ENCODE measurements around the gene HJURP. TPM values are rescaled to one million over a fixed set of nuclear protein-coding genes. Genes with fewer than 3 reads are reported as not detected.

The HJURP gene
- total RNA-seq, 1 donor from 2014 or later, result 0.52 TPM

GRCh38 chr2:233851169-233851568, 3.2 kb downstream of the HJURP start:
- ATAC-seq, result no peak
- no peak for DNase-seq
- intact Hi-C loops (cut with micrococcal nuclease), result no loop called here

GRCh38 chr2:233850745-233851144, 3.6 kb downstream of the HJURP start:
- intact Hi-C loops (cut with micrococcal nuclease), result no loop called here
- ATAC-seq (no peak), DNase-seq (no peak)

- intact Hi-C loops (cut with micrococcal nuclease), result no loop called here
- ATAC-seq, result no peak
Measured at GRCh38 chr2:233849607-233850271, 4.6 kb downstream of the HJURP start.

GRCh38 chr2:233848276-233848675, 6.1 kb downstream of the HJURP start:
- DNase-seq, result no peak
- ATAC-seq, result no peak
- intact Hi-C loops (cut with micrococcal nuclease), result no loop called here

More at GRCh38 chr2:233849607-233850271, 4.6 kb downstream of the HJURP start:
- no peak for DNase-seq

- ATAC-seq, result no peak
- intact Hi-C loops (cut with micrococcal nuclease), result no loop called here
Measured at GRCh38 chr2:233847248-233847898, 7.0 kb downstream of the HJURP start.

GRCh38 chr2:233846387-233847247, 7.7 kb downstream of the HJURP start:
- intact Hi-C loops (cut with micrococcal nuclease), result no loop called here
- peak; percentile 43 for DNase-seq
- ATAC-seq, result no peak

More at GRCh38 chr2:233847248-233847898, 7.0 kb downstream of the HJURP start:
- no peak for DNase-seq

GRCh38 chr2:233845301-233846060, 8.9 kb downstream of the HJURP start:
- no peak for DNase-seq
- intact Hi-C loops (cut with micrococcal nuclease), result no loop called here
- ATAC-seq, result no peak

- DNase-seq (no peak), ATAC-seq (no peak)
- intact Hi-C loops (cut with micrococcal nuclease), result no loop called here
Measured at GRCh38 chr2:233844836-233845235, 9.5 kb downstream of the HJURP start.

GRCh38 chr2:233844064-233844807, 10.1 kb downstream of the HJURP start:
- no peak for DNase-seq
- intact Hi-C loops (cut with micrococcal nuclease), result no loop called here

GRCh38 chr2:233841183-233841582, 13.2 kb downstream of the HJURP start:
- ATAC-seq, result no peak
- intact Hi-C loops (cut with micrococcal nuclease), result no loop called here

More at GRCh38 chr2:233844064-233844807, 10.1 kb downstream of the HJURP start:
- no peak for ATAC-seq

GRCh38 chr2:233840520-233840919, 13.8 kb downstream of the HJURP start:
- DNase-seq (no peak), ATAC-seq (no peak)
- intact Hi-C loops (cut with micrococcal nuclease), result no loop called here

More at GRCh38 chr2:233841183-233841582, 13.2 kb downstream of the HJURP start:
- DNase-seq, result no peak

- DNase-seq (no peak), ATAC-seq (no peak)
- intact Hi-C loops (cut with micrococcal nuclease), result no loop called here
Measured at GRCh38 chr2:233839447-233839820, 14.9 kb downstream of the HJURP start.

GRCh38 chr2:233838726-233839446, 15.4 kb downstream of the HJURP start:
- DNase-seq, result no peak
- no peak for ATAC-seq
- intact Hi-C loops (cut with micrococcal nuclease), result no loop called here

- ATAC-seq (no peak), DNase-seq (no peak)
- intact Hi-C loops (cut with micrococcal nuclease), result no loop called here
Measured at GRCh38 chr2:233838251-233838650, 16.1 kb downstream of the HJURP start.

GRCh38 chr2:233837694-233838229, 16.6 kb downstream of the HJURP start:
- intact Hi-C loops (cut with micrococcal nuclease), result no loop called here
- DNase-seq, result no peak
- no peak for ATAC-seq

- intact Hi-C loops (cut with micrococcal nuclease), result no loop called here
- ATAC-seq (no peak), DNase-seq (no peak)
Measured at GRCh38 chr2:233836359-233836758, 18.0 kb downstream of the HJURP start.

- ATAC-seq, result no peak
- intact Hi-C loops (cut with micrococcal nuclease), result no loop called here
- DNase-seq, result no peak
Measured at GRCh38 chr2:233835230-233836186, 18.8 kb downstream of the HJURP start.

Measured in left ventricle myocardium superior (tissue), 1 donor.